CD4-positive, alpha-beta T cell (primary cell): Measurements from ENCODE around the gene EFR3B. TPM values are rescaled to one million over a fixed set of nuclear protein-coding genes. Genes with fewer than 3 reads are reported as not detected.

Experiments used
- ATAC-seq: fragments of 200-7000 bp; cut with Tn5 transposase; one replicate; pipeline ENCODE4 v1.10.0; 2022; ENCODE audit warnings: mild to moderate bottlenecking; ENCODE audit not compliant: poor library complexity
- CTCF ChIA-PET: fragments of 350-600 bp; sonication (Branson Sonifier 250); formaldehyde crosslinking; loops from one replicate; lab custom pipeline; 2021; ENCODE audit warnings: antibody characterized with exemption, inconsistent platforms; lab: Charles Lee
- POLR2A ChIA-PET: fragments of 350-600 bp; sonication (Branson Sonifier 250); formaldehyde crosslinking; loops from one replicate; lab custom pipeline; 2021; ENCODE audit warnings: antibody characterized with exemption, inconsistent platforms; lab: Charles Lee
- DNase-seq, 14 experiments: peaks; one replicate each; pipeline ENCODE4 v3.0.0-alpha.2; 2013 to 2020; ENCODE audit warnings: mixed read lengths in 2 of 14
- H3K27ac ChIP-seq, 2 donors: one replicate each; pipeline versions ENCODE4 v1.5.1 to v1.7.0; 2013; ENCODE audit warnings: low read length in 2 of 2, low read depth in 1 of 2, mild to moderate bottlenecking in 1 of 2
- H3K27me3 ChIP-seq, 2 experiments: 1 replicate in 1 of 2; 2 replicates in 1 of 2; pipeline versions ENCODE4 v1.6.1 to v1.7.0; 2013; ENCODE audit warnings: low read length in 2 of 2, control low read depth in 1 of 2, mild to moderate bottlenecking in 1 of 2, moderate library complexity in 1 of 2; ENCODE audit not compliant: insufficient read depth in 2 of 2, control insufficient read depth in 1 of 2
- H3K36me3 ChIP-seq: one replicate; pipeline ENCODE4 v1.6.1; 2013; ENCODE audit warnings: low read length, control low read depth; ENCODE audit not compliant: insufficient read depth
- H3K4me1 ChIP-seq: one replicate; pipeline ENCODE4 v1.6.1; 2013; ENCODE audit warnings: low read length, control low read depth; ENCODE audit not compliant: insufficient read depth
- H3K4me3 ChIP-seq: one replicate; pipeline ENCODE4 v1.5.1; 2013; ENCODE audit warnings: mild to moderate bottlenecking, low read length, moderate library complexity
- H3K9me3 ChIP-seq, 2 experiments: 1 replicate in 1 of 2; 2 replicates in 1 of 2; pipeline versions ENCODE4 v1.6.1 to v1.7.0; 2013; ENCODE audit warnings: low read length in 2 of 2, mild to moderate bottlenecking in 2 of 2, control low read depth in 1 of 2, moderate library complexity in 1 of 2; ENCODE audit not compliant: control insufficient read depth in 1 of 2, insufficient read depth in 1 of 2
- H3K27ac Mint-ChIP-seq: one replicate; pipeline ENCODE4 v1.8.0; 2020; ENCODE audit warnings: mixed read lengths
- H3K27me3 Mint-ChIP-seq: one replicate; pipeline ENCODE4 v1.8.0; 2021; ENCODE audit warnings: mixed read lengths
- H3K36me3 Mint-ChIP-seq: one replicate; pipeline ENCODE4 v1.8.0; 2021; ENCODE audit warnings: low read depth, mixed read lengths
- H3K4me1 Mint-ChIP-seq: one replicate; pipeline ENCODE4 v1.8.0; 2021; ENCODE audit warnings: low read depth, mixed read lengths
- H3K4me3 Mint-ChIP-seq: one replicate; pipeline ENCODE4 v1.8.0; 2020; ENCODE audit warnings: mild to moderate bottlenecking, mixed read lengths
- H3K9me3 Mint-ChIP-seq: one replicate; pipeline ENCODE4 v1.8.0; 2020; ENCODE audit warnings: mixed read lengths
- CTCF ChIP-seq: fragments of 200-600 bp; IDR thresholded peaks from one replicate; pipeline ENCODE4 v1.8.0; 2022; ENCODE audit warnings: antibody characterized with exemption, mild to moderate bottlenecking
- intact Hi-C, 2 experiments: fragments of 100-400 bp; cut with DNase I in 1 of 2; cut with micrococcal nuclease in 1 of 2; formaldehyde crosslinking; loops; one replicate each; pipeline versions ENCODE4 v1.15.1 to v1.9.0; 2023 to 2025; cut with DNase I, micrococcal nuclease
- total RNA-seq, 174 experiments: library from RNA in 2 of 174; stranded (reverse) in 2 of 174; gene quantifications; one replicate each; pipeline ENCODE4 v1.2.3 and lab custom pipeline; 2021 to 2026

Gene EFR3B
- total RNA-seq, 2 experiments from 2014 or later, result 0.11 TPM; not detected in 1

GRCh38 chr2:25129901-25130520 is 88.1 kb downstream of the EFR3B start:
- Histone ChIP-seq H3K27ac (no peak overlapping the region), H3K27me3 (peaks cover 33 to 42% of the 10 kb centered on the region in 2 experiments), H3K36me3 (no peaks in the 10 kb centered on the region), H3K4me1 (peaks cover 15% of the 10 kb centered on the region), H3K9me3 (peaks cover 0 to 7% of the 10 kb centered on the region in 2 experiments), H3K4me3 (no peak overlapping the region)
- no peaks in the 10 kb centered on the region for H3K36me3 Mint-ChIP-seq
- H3K4me3 Mint-ChIP-seq, result no peak overlapping the region
- no peaks in the 10 kb centered on the region for H3K9me3 Mint-ChIP-seq
- DNase-seq, result peak in 1 of 14 experiments; percentile 7
- intact Hi-C loops, result loop anchor here (1.0 to 2.0 kb wide), 5 partner anchors 67 to 719 kb away; no protein-coding TSS in a partner anchor
- no peak for ATAC-seq
- no peak for TF ChIP-seq CTCF
- H3K4me1 Mint-ChIP-seq, result peaks cover 14% of the 10 kb centered on the region
- peaks cover 46% of the 10 kb centered on the region for H3K27me3 Mint-ChIP-seq
- CTCF ChIA-PET, result interaction anchor here (0.6 to 4.5 kb wide), 5 partner anchors 43 to 720 kb away, joined by 3 to 54 read pairs (median 4); partner anchors contain the start of gene EFR3B
- POLR2A ChIA-PET, result interaction anchor here (1.3 kb wide), 1 partner anchor 154 kb away, joined by 6 read pairs; no protein-coding TSS in a partner anchor
- H3K27ac Mint-ChIP-seq, result no peak overlapping the region

- CTCF ChIA-PET, result interaction anchor here (2.6 to 4.5 kb wide), 2 partner anchors 156 to 721 kb away, joined by 13 to 54 read pairs; no protein-coding TSS in a partner anchor
- Mint-ChIP-seq H3K27ac (no peak overlapping the region), H3K9me3 (no peaks in the 10 kb centered on the region), H3K27me3 (peaks cover 58% of the 10 kb centered on the region), H3K4me1 (peaks cover 14% of the 10 kb centered on the region), H3K36me3 (no peaks in the 10 kb centered on the region), H3K4me3 (peak overlapping the region; percentile 76)
- H3K27ac ChIP-seq, result no peak overlapping the region
- POLR2A ChIA-PET, result no interaction called here
- no peak for TF ChIP-seq CTCF
- no peaks in the 10 kb centered on the region for H3K36me3 ChIP-seq
- peak overlapping the region; percentile 25 for H3K4me3 ChIP-seq
- ATAC-seq, result no peak
- peaks cover 15% of the 10 kb centered on the region for H3K4me1 ChIP-seq
- DNase-seq, result no peak
- intact Hi-C loops, result loop anchor here in 1 of 2 experiments (2.0 kb wide), 1 partner anchor 90 kb away; no protein-coding TSS in a partner anchor
- peaks cover 38 to 53% of the 10 kb centered on the region in 2 experiments for H3K27me3 ChIP-seq
- H3K9me3 ChIP-seq, result peaks cover 0 to 7% of the 10 kb centered on the region in 2 experiments
Measured at GRCh38 chr2:25131253-25131566, 89.3 kb downstream of the EFR3B start.

GRCh38 chr2:25131567-25132298 is 89.9 kb downstream of the EFR3B start:
- POLR2A ChIA-PET, result no interaction called here
- H3K4me3 ChIP-seq, result peak overlapping the region; percentile 25
- H3K9me3 Mint-ChIP-seq, result no peaks in the 10 kb centered on the region
- H3K9me3 ChIP-seq, result peaks cover 0 to 10% of the 10 kb centered on the region in 2 experiments
- H3K36me3 ChIP-seq, result no peaks in the 10 kb centered on the region
- peaks cover 15% of the 10 kb centered on the region for H3K4me1 ChIP-seq
- peak overlapping the region; percentile 76 for H3K4me3 Mint-ChIP-seq
- H3K36me3 Mint-ChIP-seq, result no peaks in the 10 kb centered on the region
- peak; percentile 62 for ATAC-seq
- H3K27me3 ChIP-seq, result peaks cover 38 to 58% of the 10 kb centered on the region in 2 experiments
- CTCF ChIA-PET, result interaction anchor here (4.5 kb wide), 1 partner anchor 157 kb away, joined by 54 read pairs; no protein-coding TSS in a partner anchor
- no peak overlapping the region for H3K27ac ChIP-seq
- DNase-seq, result peak in 5 of 14 experiments; percentile 3 to 30 (median 11)
- H3K27ac Mint-ChIP-seq, result no peak overlapping the region
- H3K4me1 Mint-ChIP-seq, result peaks cover 14% of the 10 kb centered on the region
- TF ChIP-seq CTCF, result no peak
- intact Hi-C loops, result loop anchor here in 1 of 2 experiments (2.0 kb wide), 1 partner anchor 91 kb away; no protein-coding TSS in a partner anchor
- peaks cover 63% of the 10 kb centered on the region for H3K27me3 Mint-ChIP-seq
